ENCODE results near the gene KAT6B. TPM values are rescaled to one million over a fixed set of nuclear protein-coding genes. Genes with fewer than 3 reads are reported as not detected.

Gene KAT6B
- total and polyA plus RNA-seq, 2 of the 8 experiments (the other 6 are each of a cell fraction or from before 2014, with no cell fraction given): 7.3 to 30.8 TPM

DNA sequence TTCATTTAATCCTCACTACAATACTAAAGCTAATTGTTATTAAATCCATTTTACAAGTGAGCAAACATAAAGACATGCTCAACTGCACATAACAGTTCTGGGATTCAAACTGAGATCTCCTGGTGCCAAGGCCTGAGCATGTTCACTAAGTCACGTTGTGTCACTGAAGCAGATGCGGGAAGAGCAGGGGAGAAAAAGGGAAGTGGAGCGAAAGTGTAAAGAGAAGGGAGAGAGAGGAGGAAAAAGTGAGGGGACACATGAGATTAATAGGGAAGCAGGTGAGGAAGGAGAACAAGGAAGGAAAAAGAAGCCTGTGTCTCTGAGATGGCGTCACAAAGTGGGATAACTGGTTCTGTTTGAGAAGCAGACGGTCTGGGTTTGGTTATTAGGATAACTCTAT, 38.9 kb upstream of the KAT6B start (continued):
- TF ChIP-seq, protein P1, sequence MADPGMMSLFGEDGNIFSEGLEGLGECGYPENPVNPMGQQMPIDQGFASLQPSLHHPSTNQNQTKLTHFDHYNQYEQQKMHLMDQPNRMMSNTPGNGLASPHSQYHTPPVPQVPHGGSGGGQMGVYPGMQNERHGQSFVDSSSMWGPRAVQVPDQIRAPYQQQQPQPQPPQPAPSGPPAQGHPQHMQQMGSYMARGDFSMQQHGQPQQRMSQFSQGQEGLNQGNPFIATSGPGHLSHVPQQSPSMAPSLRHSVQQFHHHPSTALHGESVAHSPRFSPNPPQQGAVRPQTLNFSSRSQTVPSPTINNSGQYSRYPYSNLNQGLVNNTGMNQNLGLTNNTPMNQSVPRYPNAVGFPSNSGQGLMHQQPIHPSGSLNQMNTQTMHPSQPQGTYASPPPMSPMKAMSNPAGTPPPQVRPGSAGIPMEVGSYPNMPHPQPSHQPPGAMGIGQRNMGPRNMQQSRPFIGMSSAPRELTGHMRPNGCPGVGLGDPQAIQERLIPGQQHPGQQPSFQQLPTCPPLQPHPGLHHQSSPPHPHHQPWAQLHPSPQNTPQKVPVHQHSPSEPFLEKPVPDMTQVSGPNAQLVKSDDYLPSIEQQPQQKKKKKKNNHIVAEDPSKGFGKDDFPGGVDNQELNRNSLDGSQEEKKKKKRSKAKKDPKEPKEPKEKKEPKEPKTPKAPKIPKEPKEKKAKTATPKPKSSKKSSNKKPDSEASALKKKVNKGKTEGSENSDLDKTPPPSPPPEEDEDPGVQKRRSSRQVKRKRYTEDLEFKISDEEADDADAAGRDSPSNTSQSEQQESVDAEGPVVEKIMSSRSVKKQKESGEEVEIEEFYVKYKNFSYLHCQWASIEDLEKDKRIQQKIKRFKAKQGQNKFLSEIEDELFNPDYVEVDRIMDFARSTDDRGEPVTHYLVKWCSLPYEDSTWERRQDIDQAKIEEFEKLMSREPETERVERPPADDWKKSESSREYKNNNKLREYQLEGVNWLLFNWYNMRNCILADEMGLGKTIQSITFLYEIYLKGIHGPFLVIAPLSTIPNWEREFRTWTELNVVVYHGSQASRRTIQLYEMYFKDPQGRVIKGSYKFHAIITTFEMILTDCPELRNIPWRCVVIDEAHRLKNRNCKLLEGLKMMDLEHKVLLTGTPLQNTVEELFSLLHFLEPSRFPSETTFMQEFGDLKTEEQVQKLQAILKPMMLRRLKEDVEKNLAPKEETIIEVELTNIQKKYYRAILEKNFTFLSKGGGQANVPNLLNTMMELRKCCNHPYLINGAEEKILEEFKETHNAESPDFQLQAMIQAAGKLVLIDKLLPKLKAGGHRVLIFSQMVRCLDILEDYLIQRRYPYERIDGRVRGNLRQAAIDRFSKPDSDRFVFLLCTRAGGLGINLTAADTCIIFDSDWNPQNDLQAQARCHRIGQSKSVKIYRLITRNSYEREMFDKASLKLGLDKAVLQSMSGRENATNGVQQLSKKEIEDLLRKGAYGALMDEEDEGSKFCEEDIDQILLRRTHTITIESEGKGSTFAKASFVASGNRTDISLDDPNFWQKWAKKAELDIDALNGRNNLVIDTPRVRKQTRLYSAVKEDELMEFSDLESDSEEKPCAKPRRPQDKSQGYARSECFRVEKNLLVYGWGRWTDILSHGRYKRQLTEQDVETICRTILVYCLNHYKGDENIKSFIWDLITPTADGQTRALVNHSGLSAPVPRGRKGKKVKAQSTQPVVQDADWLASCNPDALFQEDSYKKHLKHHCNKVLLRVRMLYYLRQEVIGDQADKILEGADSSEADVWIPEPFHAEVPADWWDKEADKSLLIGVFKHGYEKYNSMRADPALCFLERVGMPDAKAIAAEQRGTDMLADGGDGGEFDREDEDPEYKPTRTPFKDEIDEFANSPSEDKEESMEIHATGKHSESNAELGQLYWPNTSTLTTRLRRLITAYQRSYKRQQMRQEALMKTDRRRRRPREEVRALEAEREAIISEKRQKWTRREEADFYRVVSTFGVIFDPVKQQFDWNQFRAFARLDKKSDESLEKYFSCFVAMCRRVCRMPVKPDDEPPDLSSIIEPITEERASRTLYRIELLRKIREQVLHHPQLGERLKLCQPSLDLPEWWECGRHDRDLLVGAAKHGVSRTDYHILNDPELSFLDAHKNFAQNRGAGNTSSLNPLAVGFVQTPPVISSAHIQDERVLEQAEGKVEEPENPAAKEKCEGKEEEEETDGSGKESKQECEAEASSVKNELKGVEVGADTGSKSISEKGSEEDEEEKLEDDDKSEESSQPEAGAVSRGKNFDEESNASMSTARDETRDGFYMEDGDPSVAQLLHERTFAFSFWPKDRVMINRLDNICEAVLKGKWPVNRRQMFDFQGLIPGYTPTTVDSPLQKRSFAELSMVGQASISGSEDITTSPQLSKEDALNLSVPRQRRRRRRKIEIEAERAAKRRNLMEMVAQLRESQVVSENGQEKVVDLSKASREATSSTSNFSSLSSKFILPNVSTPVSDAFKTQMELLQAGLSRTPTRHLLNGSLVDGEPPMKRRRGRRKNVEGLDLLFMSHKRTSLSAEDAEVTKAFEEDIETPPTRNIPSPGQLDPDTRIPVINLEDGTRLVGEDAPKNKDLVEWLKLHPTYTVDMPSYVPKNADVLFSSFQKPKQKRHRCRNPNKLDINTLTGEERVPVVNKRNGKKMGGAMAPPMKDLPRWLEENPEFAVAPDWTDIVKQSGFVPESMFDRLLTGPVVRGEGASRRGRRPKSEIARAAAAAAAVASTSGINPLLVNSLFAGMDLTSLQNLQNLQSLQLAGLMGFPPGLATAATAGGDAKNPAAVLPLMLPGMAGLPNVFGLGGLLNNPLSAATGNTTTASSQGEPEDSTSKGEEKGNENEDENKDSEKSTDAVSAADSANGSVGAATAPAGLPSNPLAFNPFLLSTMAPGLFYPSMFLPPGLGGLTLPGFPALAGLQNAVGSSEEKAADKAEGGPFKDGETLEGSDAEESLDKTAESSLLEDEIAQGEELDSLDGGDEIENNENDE (IDR thresholded peaks at IDR 0.05; ENCODE audit: insufficient replicate concordance, low read length): no peak
- no peak for TF ChIP-seq PHF8 (conservative IDR thresholded peaks at IDR 0.05; ENCODE audit: low read depth, low read length)
- TF ChIP-seq KDM4A (IDR thresholded peaks at IDR 0.05; ENCODE audit: low read depth, low read length, severe bottlenecking): no peak
- TF ChIP-seq RAD21 (IDR thresholded peaks at IDR 0.05 in 1 of 2, conservative IDR thresholded peaks at IDR 0.05 in 1 of 2; ENCODE audit: low read depth in 2 of 2, low read length in 2 of 2): no peak
- TF ChIP-seq SRF (IDR thresholded peaks at IDR 0.05; ENCODE audit: low read depth, low read length): no peak
- no peak for TF ChIP-seq NANOG (IDR thresholded peaks at IDR 0.05; ENCODE audit: insufficient read depth, low read depth, low read length, poor library complexity, severe bottlenecking)
- TF ChIP-seq FOSL1 (IDR thresholded peaks at IDR 0.05; ENCODE audit: insufficient read depth, low read depth, low read length): no peak
- TF ChIP-seq TEAD4 (IDR thresholded peaks at IDR 0.05; ENCODE audit: low read depth, low read length): no peak
- no peak for TF ChIP-seq BACH1 (IDR thresholded peaks at IDR 0.05; ENCODE audit: low read length)
- no peak for TF ChIP-seq MAX (IDR thresholded peaks at IDR 0.05)
- TF ChIP-seq NRF1 (IDR thresholded peaks at IDR 0.05; ENCODE audit: low read depth, low read length): no peak
- TF ChIP-seq TAF1 (IDR thresholded peaks at IDR 0.05; ENCODE audit: low read depth, low read length): no peak

Data from H1 (cell line).